ENCODE results near the gene THADA. TPM values are rescaled to one million over a fixed set of nuclear protein-coding genes. Genes with fewer than 3 reads are reported as not detected.

The THADA gene
- polyA plus RNA-seq, 4 donors: 6.3 to 13.5 (median 12.7) TPM

DNA sequence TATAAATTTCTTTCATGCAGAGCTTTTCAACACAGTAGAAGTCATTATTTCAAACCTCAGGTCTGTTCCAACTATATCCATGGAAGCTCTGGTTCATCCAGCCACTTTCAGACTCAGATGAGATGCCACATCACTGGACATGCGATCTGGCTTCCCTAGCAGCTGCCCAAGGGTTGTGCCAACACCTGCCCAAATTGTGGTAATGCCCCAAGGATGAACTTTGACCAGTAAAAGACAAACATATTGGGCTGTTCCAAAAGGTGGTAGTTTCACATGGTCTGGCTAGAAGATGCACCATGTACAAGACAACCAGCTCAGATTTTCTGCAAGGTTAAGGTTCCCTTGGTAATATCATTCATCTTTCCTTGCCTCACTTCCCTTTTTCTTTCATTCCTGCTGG lies 101.9 kb downstream of the THADA start:
- no peaks in the 10 kb centered on the region for H3K9me3 ChIP-seq (ENCODE audit: control insufficient read depth in 2 of 2, insufficient read depth in 1 of 2, low read depth in 1 of 2, low read length in 1 of 2)
- 74 to 92% (median 83%) methylated on average over 1 of the region's 1 CpG for WGBS, 3 donors
- FAIRE-seq: no peak

DNA sequence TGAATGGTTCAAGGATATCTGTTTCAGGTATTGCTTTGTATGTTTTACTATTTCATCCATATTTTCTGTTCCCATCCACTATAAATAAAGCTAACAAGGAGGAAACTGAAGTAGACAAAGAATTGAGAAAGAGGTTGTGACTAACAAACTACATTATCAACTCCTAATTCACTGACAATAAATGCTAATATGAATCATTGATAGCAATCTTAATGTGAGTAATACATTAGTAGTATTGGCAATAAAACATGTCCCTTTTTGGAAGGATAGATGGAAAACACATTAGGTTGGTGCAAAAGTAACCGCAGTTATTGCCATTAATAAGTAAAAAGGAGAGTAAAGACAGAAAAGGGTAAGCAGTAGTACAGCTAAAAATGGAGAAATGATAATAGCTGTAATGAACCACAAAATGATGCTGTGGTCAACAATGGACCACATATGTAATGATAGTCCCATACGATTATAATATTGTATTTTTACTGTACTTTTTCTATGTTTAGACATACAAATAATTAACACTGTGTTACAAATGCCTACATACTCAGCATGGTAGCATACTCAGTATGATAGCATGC lies 104.7 kb downstream of the THADA start:
- H3K36me3 ChIP-seq (ENCODE audit: control insufficient read depth in 3 of 3, insufficient read depth in 2 of 3, low read depth in 1 of 3, low read length in 3 of 3): no peaks in the 10 kb centered on the region
- no peaks in the 10 kb centered on the region for H3K4me1 ChIP-seq (ENCODE audit: control insufficient read depth in 3 of 3, insufficient read depth in 2 of 3, low read depth in 1 of 3, low read length in 2 of 3)
- DNase-seq (peak in 1 of 2 donors; percentile 7), FAIRE-seq (no peak)
- no peak overlapping the region for H3K4me3 ChIP-seq (ENCODE audit: low read depth in 1 of 3, low read length in 3 of 3)
- 83 to 91% (median 89%) methylated on average over 2 of the region's 2 CpGs for WGBS, 3 donors
- no peak overlapping the region for H3K27ac ChIP-seq (ENCODE audit: low read depth in 1 of 3, low read length in 2 of 3)
- no peaks in the 10 kb centered on the region for H3K9me3 ChIP-seq (ENCODE audit: control insufficient read depth in 2 of 2, insufficient read depth in 1 of 2, low read depth in 1 of 2, low read length in 1 of 2)
- H3K27me3 ChIP-seq (ENCODE audit: control insufficient read depth in 3 of 3, insufficient read depth in 3 of 3, low read length in 3 of 3): no peaks in the 10 kb centered on the region

More for the DNA sequence above, 101.9 kb downstream of the THADA start:
- H3K4me1 ChIP-seq (ENCODE audit: control insufficient read depth in 3 of 3, insufficient read depth in 2 of 3, low read depth in 1 of 3, low read length in 2 of 3): no peaks in the 10 kb centered on the region
- H3K36me3 ChIP-seq (ENCODE audit: control insufficient read depth in 3 of 3, insufficient read depth in 2 of 3, low read depth in 1 of 3, low read length in 3 of 3): peaks cover 0 to 2% (median 0%) of the 10 kb centered on the region in 3 donors
- no peaks in the 10 kb centered on the region for H3K27me3 ChIP-seq (ENCODE audit: control insufficient read depth in 3 of 3, insufficient read depth in 3 of 3, low read length in 3 of 3)
- H3K4me3 ChIP-seq (ENCODE audit: low read depth in 1 of 3, low read length in 3 of 3): no peak overlapping the region
- H3K27ac ChIP-seq (ENCODE audit: low read depth in 1 of 3, low read length in 2 of 3): no peak overlapping the region
- DNase-seq: no peak

DNA sequence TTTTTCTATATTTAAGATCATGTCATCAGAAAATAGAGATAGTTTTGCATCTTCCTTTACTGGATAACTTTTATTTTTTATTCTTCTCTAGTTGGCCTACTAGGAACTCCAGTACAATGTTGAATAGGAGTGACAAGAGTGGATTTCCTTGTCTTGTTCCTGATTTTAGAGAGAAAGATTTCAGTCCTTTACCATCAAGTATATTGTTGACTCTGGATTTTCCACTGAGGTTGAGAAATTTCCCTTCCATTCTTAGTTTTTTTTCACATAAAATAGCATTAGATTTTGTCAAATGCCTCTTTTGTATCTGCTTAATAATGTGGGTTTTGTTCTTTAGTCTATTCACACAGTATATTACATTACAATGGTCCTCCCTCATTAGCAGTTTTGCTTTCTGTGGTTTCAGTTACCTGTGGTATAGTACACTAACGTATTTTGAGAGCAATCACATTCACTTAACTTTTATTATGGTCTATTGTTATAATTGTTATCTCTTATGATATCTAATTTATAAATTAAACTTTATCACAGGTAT lies 105.5 kb downstream of the THADA start:
- no peaks in the 10 kb centered on the region for H3K9me3 ChIP-seq (ENCODE audit: control insufficient read depth in 2 of 2, insufficient read depth in 1 of 2, low read depth in 1 of 2, low read length in 1 of 2)
- DNase-seq (no peak), FAIRE-seq (no peak)
- no peaks in the 10 kb centered on the region for H3K4me1 ChIP-seq (ENCODE audit: control insufficient read depth in 3 of 3, insufficient read depth in 2 of 3, low read depth in 1 of 3, low read length in 2 of 3)
- no peaks in the 10 kb centered on the region for H3K27me3 ChIP-seq (ENCODE audit: control insufficient read depth in 3 of 3, insufficient read depth in 3 of 3, low read length in 3 of 3)
- no peaks in the 10 kb centered on the region for H3K36me3 ChIP-seq (ENCODE audit: control insufficient read depth in 3 of 3, insufficient read depth in 2 of 3, low read depth in 1 of 3, low read length in 3 of 3)
- 21 to 56% (median 40%) methylated on average over 1 of the region's 1 CpG for WGBS, 3 donors
- H3K4me3 ChIP-seq (ENCODE audit: low read depth in 1 of 3, low read length in 3 of 3): no peak overlapping the region
- no peak overlapping the region for H3K27ac ChIP-seq (ENCODE audit: low read depth in 1 of 3, low read length in 2 of 3)

DNA sequence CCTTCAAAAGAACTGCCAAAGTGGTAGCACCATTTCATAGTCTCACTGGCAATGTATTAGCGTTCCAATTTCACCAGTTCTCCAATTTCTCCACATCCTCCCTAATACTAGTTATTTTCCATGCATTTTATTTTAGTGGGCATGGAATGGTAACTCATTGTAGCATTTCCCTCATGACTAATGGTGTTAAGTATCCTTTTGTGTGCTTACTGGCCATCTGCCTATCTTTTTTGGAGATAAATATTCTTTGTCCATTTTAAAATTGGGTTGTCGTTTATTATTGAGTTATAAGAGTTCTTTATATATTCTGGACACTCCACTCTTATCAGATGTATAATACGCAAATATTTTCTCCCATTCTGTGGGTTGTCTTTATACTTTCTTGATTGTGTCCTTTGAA lies 107.1 kb downstream of the THADA start:
- no peaks in the 10 kb centered on the region for H3K4me1 ChIP-seq (ENCODE audit: control insufficient read depth in 3 of 3, insufficient read depth in 2 of 3, low read depth in 1 of 3, low read length in 2 of 3)
- no peaks in the 10 kb centered on the region for H3K9me3 ChIP-seq (ENCODE audit: control insufficient read depth in 2 of 2, insufficient read depth in 1 of 2, low read depth in 1 of 2, low read length in 1 of 2)
- no peak overlapping the region for H3K4me3 ChIP-seq (ENCODE audit: low read depth in 1 of 3, low read length in 3 of 3)
- 87 to 92% (median 88%) methylated on average over 3 of the region's 3 CpGs for WGBS, 3 donors
- no peak for FAIRE-seq
- H3K36me3 ChIP-seq (ENCODE audit: control insufficient read depth in 3 of 3, insufficient read depth in 2 of 3, low read depth in 1 of 3, low read length in 3 of 3): no peaks in the 10 kb centered on the region
- DNase-seq: no peak
- H3K27me3 ChIP-seq (ENCODE audit: control insufficient read depth in 3 of 3, insufficient read depth in 3 of 3, low read length in 3 of 3): no peaks in the 10 kb centered on the region
- H3K27ac ChIP-seq (ENCODE audit: low read depth in 1 of 3, low read length in 2 of 3): no peak overlapping the region

DNA sequence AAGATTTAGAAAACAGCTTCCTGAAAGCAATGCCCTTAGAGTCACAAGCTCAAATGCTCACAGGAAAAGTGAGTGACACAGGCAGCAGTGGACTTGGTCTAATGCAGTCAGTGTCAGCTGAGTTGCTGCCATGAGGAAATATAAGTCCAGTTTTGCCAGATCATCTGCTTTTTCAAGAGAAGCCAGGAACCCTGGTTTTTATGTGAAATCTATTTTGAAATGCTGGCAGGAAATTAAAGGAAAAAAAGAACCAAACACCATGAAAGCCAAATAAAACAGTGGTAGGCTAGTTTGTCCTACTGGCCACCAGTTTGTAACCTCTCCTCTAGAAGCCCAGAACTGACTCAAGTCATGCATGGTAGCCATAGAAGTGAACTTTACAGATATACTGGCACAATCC lies 109.2 kb downstream of the THADA start:
- Histone ChIP-seq H3K27me3 (ENCODE audit: control insufficient read depth in 3 of 3, insufficient read depth in 3 of 3, low read length in 3 of 3) (no peaks in the 10 kb centered on the region), H3K36me3 (ENCODE audit: control insufficient read depth in 3 of 3, insufficient read depth in 2 of 3, low read depth in 1 of 3, low read length in 3 of 3) (peaks cover 0 to 1% (median 0%) of the 10 kb centered on the region in 3 donors), H3K4me3 (ENCODE audit: low read depth in 1 of 3, low read length in 3 of 3) (no peak overlapping the region), H3K27ac (ENCODE audit: low read depth in 1 of 3, low read length in 2 of 3) (peak overlapping the region in 1 of 3 donors; percentile 65), H3K4me1 (ENCODE audit: control insufficient read depth in 3 of 3, insufficient read depth in 2 of 3, low read depth in 1 of 3, low read length in 2 of 3) (no peaks in the 10 kb centered on the region), H3K9me3 (ENCODE audit: control insufficient read depth in 2 of 2, insufficient read depth in 1 of 2, low read depth in 1 of 2, low read length in 1 of 2) (no peaks in the 10 kb centered on the region)
- DNase-seq: peak in 1 of 2 donors; percentile 38
- no peak for FAIRE-seq

DNA sequence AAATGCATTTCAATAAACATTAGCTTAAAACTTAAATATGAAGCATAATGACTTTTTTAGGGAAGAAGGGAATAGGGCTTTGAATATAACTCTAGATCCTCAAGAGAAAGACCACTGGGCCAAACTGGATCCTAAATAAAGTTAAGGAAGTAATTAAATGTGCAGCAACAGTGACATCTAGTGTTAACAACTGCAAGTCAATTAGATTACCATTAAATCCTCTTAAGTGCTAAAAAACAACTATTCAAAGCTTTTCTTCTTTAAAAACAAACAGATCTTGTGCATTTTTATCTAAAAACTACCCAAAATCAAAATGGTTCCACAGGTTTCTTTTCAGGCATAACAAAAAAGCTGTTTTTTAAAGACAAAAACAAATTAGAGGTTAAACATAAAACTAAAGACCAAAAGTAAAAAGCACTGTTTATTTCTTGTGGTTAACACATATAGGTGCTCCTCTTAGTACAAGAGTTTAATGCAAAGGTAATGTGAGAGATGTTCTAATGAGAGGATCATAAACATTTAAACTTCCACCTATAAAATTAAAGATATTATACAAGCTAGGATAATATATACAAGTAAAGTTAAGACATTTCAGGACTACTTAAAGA lies 111.4 kb downstream of the THADA start:
- Histone ChIP-seq H3K36me3 (ENCODE audit: control insufficient read depth in 3 of 3, insufficient read depth in 2 of 3, low read depth in 1 of 3, low read length in 3 of 3) (peaks cover 0 to 1% (median 0%) of the 10 kb centered on the region in 3 donors), H3K27me3 (ENCODE audit: control insufficient read depth in 3 of 3, insufficient read depth in 3 of 3, low read length in 3 of 3) (no peaks in the 10 kb centered on the region), H3K27ac (ENCODE audit: low read depth in 1 of 3, low read length in 2 of 3) (no peak overlapping the region), H3K9me3 (ENCODE audit: control insufficient read depth in 2 of 2, insufficient read depth in 1 of 2, low read depth in 1 of 2, low read length in 1 of 2) (no peaks in the 10 kb centered on the region), H3K4me1 (ENCODE audit: control insufficient read depth in 3 of 3, insufficient read depth in 2 of 3, low read depth in 1 of 3, low read length in 2 of 3) (no peaks in the 10 kb centered on the region), H3K4me3 (ENCODE audit: low read depth in 1 of 3, low read length in 3 of 3) (no peak overlapping the region)
- peak; percentile 73 to 79 for DNase-seq
- peak; percentile 90 for FAIRE-seq

DNA sequence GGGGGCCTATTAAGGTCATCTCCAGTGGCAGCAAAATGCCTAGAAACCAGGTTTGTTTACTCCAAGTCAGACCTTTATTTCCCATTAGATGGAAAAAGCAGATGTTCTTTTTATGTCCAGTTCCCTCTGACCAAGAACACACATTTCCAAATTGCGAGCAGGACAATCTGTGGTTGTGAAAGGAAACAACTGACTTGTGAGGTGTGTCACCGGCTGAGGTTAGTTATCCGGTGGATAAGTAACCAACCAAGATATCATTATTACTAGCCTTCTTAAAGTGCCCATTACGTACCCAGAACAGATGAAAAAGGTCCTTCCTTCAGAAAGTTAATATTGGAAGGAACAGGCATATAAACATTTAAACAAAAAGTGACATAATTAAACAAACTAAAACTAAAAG lies 112.9 kb downstream of the THADA start:
- no peaks in the 10 kb centered on the region for H3K4me1 ChIP-seq (ENCODE audit: control insufficient read depth in 3 of 3, insufficient read depth in 2 of 3, low read depth in 1 of 3, low read length in 2 of 3)
- no peak for FAIRE-seq
- peak overlapping the region in 2 of 3 donors; percentile 14 to 18 for H3K27ac ChIP-seq (ENCODE audit: low read depth in 1 of 3, low read length in 2 of 3)
- 16 to 20% (median 18%) methylated on average over 4 of the region's 4 CpGs for WGBS, 3 donors
- H3K9me3 ChIP-seq (ENCODE audit: control insufficient read depth in 2 of 2, insufficient read depth in 1 of 2, low read depth in 1 of 2, low read length in 1 of 2): no peaks in the 10 kb centered on the region
- H3K4me3 ChIP-seq (ENCODE audit: low read depth in 1 of 3, low read length in 3 of 3): no peak overlapping the region
- DNase-seq: peak; percentile 35 to 56
- no peaks in the 10 kb centered on the region for H3K27me3 ChIP-seq (ENCODE audit: control insufficient read depth in 3 of 3, insufficient read depth in 3 of 3, low read length in 3 of 3)
- peaks cover 0 to 1% (median 0%) of the 10 kb centered on the region in 3 donors for H3K36me3 ChIP-seq (ENCODE audit: control insufficient read depth in 3 of 3, insufficient read depth in 2 of 3, low read depth in 1 of 3, low read length in 3 of 3)

DNA sequence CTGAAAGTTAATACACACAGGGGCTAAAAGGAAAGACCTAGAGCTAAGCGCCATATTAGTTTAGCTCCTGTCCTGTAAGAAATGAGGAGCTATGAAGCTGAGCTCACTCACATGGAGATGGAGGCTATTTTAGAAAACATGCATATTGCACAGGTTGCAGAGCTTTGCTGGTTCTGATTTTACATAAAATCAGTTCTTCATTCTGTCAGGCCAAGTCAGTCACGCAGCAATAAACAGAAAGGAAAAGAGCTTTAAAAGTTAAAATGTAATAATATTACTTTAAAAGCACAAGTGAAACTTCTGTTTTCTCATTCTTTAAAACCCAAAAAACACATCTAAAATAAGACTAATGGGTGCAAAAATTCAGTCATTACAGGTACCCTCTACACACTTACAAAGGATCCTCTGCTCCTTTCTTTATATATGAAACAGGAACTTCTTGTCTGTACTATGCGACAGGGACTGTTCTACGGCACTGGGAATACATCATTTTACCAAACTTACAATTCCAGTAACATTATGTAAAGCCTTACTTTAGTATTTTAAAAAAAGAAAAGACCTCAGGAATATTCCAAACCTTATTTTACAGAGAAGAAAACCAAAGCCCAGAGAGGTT lies 113.8 kb downstream of the THADA start:
- Histone ChIP-seq H3K27me3 (ENCODE audit: control insufficient read depth in 3 of 3, insufficient read depth in 3 of 3, low read length in 3 of 3) (no peaks in the 10 kb centered on the region), H3K9me3 (ENCODE audit: control insufficient read depth in 2 of 2, insufficient read depth in 1 of 2, low read depth in 1 of 2, low read length in 1 of 2) (no peaks in the 10 kb centered on the region), H3K4me1 (ENCODE audit: control insufficient read depth in 3 of 3, insufficient read depth in 2 of 3, low read depth in 1 of 3, low read length in 2 of 3) (no peaks in the 10 kb centered on the region), H3K4me3 (ENCODE audit: low read depth in 1 of 3, low read length in 3 of 3) (no peak overlapping the region), H3K27ac (ENCODE audit: low read depth in 1 of 3, low read length in 2 of 3) (no peak overlapping the region), H3K36me3 (ENCODE audit: control insufficient read depth in 3 of 3, insufficient read depth in 2 of 3, low read depth in 1 of 3, low read length in 3 of 3) (peaks cover 0 to 1% (median 0%) of the 10 kb centered on the region in 3 donors)
- FAIRE-seq (no peak), DNase-seq (no peak)
- WGBS, 3 donors: 84 to 98% (median 96%) methylated on average over 4 of the region's 4 CpGs

Data from small intestine (tissue), 7 donors.